Muscle layer of duodenum (tissue), 2 donors: Measurements from ENCODE around the gene MYORG.
"Not testable (repeated sequence)": the region's sequence is repeated elsewhere in the genome, so short reads cannot be mapped to it uniquely, and the experiment has no call there.

ENCODE experiments used
- H3K27ac ChIP-seq: one replicate; pipeline ENCODE4 v1.7.0; 2013; ENCODE audit warnings: mild to moderate bottlenecking, low read length
- H3K27me3 ChIP-seq: one replicate; pipeline ENCODE4 v1.7.0; 2013; ENCODE audit warnings: low read depth, mild to moderate bottlenecking, control low read depth, low read length
- H3K36me3 ChIP-seq, 2 donors: one replicate each; pipeline ENCODE4 v1.7.0; 2013; ENCODE audit warnings: low read length in 2 of 2, control low read depth in 1 of 2, mild to moderate bottlenecking in 1 of 2; ENCODE audit not compliant: insufficient read depth in 2 of 2, control insufficient read depth in 1 of 2
- H3K4me1 ChIP-seq, 2 donors: one replicate each; pipeline ENCODE4 v1.7.0; 2013; ENCODE audit warnings: low read length in 2 of 2, mild to moderate bottlenecking in 2 of 2, control low read depth in 1 of 2, moderate library complexity in 1 of 2; ENCODE audit not compliant: insufficient read depth in 2 of 2, control insufficient read depth in 1 of 2
- H3K4me3 ChIP-seq, 2 donors: one replicate each; pipeline ENCODE4 v1.7.0; 2013; ENCODE audit warnings: low read length in 2 of 2, low read depth in 1 of 2, mild to moderate bottlenecking in 1 of 2
- H3K9me3 ChIP-seq, 2 donors: one replicate each; pipeline ENCODE4 v1.7.0; 2013; ENCODE audit warnings: low read length in 2 of 2, control low read depth in 1 of 2, mild to moderate bottlenecking in 1 of 2; ENCODE audit not compliant: control insufficient read depth in 1 of 2
- donor health status: healthy.

The MYORG gene

GRCh38 chr9:34374905-34375552 is 1.7 kb downstream of the MYORG start:
- Histone ChIP-seq H3K4me3 (peak overlapping the region in 1 of 2 donors; percentile 85), H3K4me1 (peaks cover 2 to 33% of the 10 kb centered on the region in 2 donors), H3K9me3 (peaks cover 0 to 5% of the 10 kb centered on the region in 2 donors), H3K27me3 (no peaks in the 10 kb centered on the region), H3K36me3 (peaks cover 0 to 13% of the 10 kb centered on the region in 2 donors), H3K27ac (peak overlapping the region; percentile 84)

GRCh38 chr9:34374339-34374738 is 2.4 kb downstream of the MYORG start:
- Histone ChIP-seq H3K4me3 (no peak overlapping the region), H3K27me3 (no peaks in the 10 kb centered on the region), H3K36me3 (peaks cover 0 to 13% of the 10 kb centered on the region in 2 donors), H3K4me1 (peaks cover 0 to 29% of the 10 kb centered on the region in 2 donors), H3K9me3 (peaks cover 0 to 5% of the 10 kb centered on the region in 2 donors), H3K27ac (no peak overlapping the region)

GRCh38 chr9:34373749-34374148 is 2.9 kb downstream of the MYORG start:
- Histone ChIP-seq H3K9me3 (peaks cover 0 to 5% of the 10 kb centered on the region in 2 donors), H3K4me3 (no peak overlapping the region), H3K4me1 (peaks cover 0 to 26% of the 10 kb centered on the region in 2 donors), H3K36me3 (peaks cover 0 to 13% of the 10 kb centered on the region in 2 donors), H3K27ac (no peak overlapping the region), H3K27me3 (no peaks in the 10 kb centered on the region)

GRCh38 chr9:34372467-34373011 is 4.2 kb downstream of the MYORG start:
- H3K4me3 ChIP-seq: no peak overlapping the region
- H3K9me3 ChIP-seq: peaks cover 0 to 5% of the 10 kb centered on the region in 2 donors
- H3K27ac ChIP-seq: no peak overlapping the region
- H3K36me3 ChIP-seq: peaks cover 0 to 13% of the 10 kb centered on the region in 2 donors
- peaks cover 0 to 26% of the 10 kb centered on the region in 2 donors for H3K4me1 ChIP-seq
- H3K27me3 ChIP-seq: no peaks in the 10 kb centered on the region

GRCh38 chr9:34371886-34372466 is 4.7 kb downstream of the MYORG start:
- H3K4me1 ChIP-seq: peaks cover 0 to 22% of the 10 kb centered on the region in 2 donors
- peaks cover 0 to 13% of the 10 kb centered on the region in 2 donors for H3K36me3 ChIP-seq
- H3K4me3 ChIP-seq: no peak overlapping the region
- H3K27me3 ChIP-seq: no peaks in the 10 kb centered on the region
- H3K9me3 ChIP-seq: peaks cover 0 to 5% of the 10 kb centered on the region in 2 donors
- H3K27ac ChIP-seq: no peak overlapping the region

- peak overlapping the region in 1 of 2 donors; percentile 53 for H3K4me3 ChIP-seq
- peaks cover 0 to 13% of the 10 kb centered on the region in 2 donors for H3K36me3 ChIP-seq
- no peaks in the 10 kb centered on the region for H3K27me3 ChIP-seq
- H3K27ac ChIP-seq: no peak overlapping the region
- peaks cover 0 to 22% of the 10 kb centered on the region in 2 donors for H3K4me1 ChIP-seq
- H3K9me3 ChIP-seq: peaks cover 0 to 5% of the 10 kb centered on the region in 2 donors
Measured at GRCh38 chr9:34370970-34371880, 5.5 kb downstream of the MYORG start.

GRCh38 chr9:34370335-34370969 is 6.2 kb downstream of the MYORG start:
- Histone ChIP-seq H3K9me3 (peaks cover 0 to 5% of the 10 kb centered on the region in 2 donors), H3K36me3 (peaks cover 0 to 13% of the 10 kb centered on the region in 2 donors), H3K27me3 (no peaks in the 10 kb centered on the region), H3K4me1 (peaks cover 0 to 15% of the 10 kb centered on the region in 2 donors), H3K27ac (no peak overlapping the region), H3K4me3 (no peak overlapping the region)

- Histone ChIP-seq H3K4me1 (peaks cover 0 to 18% of the 10 kb centered on the region in 2 donors), H3K9me3 (peaks cover 0 to 5% of the 10 kb centered on the region in 2 donors), H3K27me3 (no peaks in the 10 kb centered on the region), H3K4me3 (no peak overlapping the region), H3K27ac (no peak overlapping the region), H3K36me3 (peaks cover 0 to 13% of the 10 kb centered on the region in 2 donors)
Measured at GRCh38 chr9:34369636-34370035, 7.1 kb downstream of the MYORG start.

GRCh38 chr9:34368796-34369195 is 7.9 kb downstream of the MYORG start:
- H3K27me3 ChIP-seq, H3K27ac ChIP-seq, H3K9me3 ChIP-seq, H3K4me3 ChIP-seq: not testable (repeated sequence)
- Histone ChIP-seq H3K36me3 (peaks cover 0 to 13% of the 10 kb centered on the region in 2 donors), H3K4me1 (peaks cover 0 to 17% of the 10 kb centered on the region in 2 donors)

- H3K27me3 ChIP-seq, H3K9me3 ChIP-seq, H3K4me3 ChIP-seq, H3K27ac ChIP-seq: not testable (repeated sequence)
- Histone ChIP-seq H3K36me3 (peaks cover 0 to 13% of the 10 kb centered on the region in 2 donors), H3K4me1 (peaks cover 0 to 15% of the 10 kb centered on the region in 2 donors)
Measured at GRCh38 chr9:34367751-34368410, 8.8 kb downstream of the MYORG start.
